SHP77 treated with DMSO at 0.1 percent for 48 hours (cell line): ENCODE results near the gene IKBKE.
"Not testable (repeated sequence)": the region's sequence is repeated elsewhere in the genome, so short reads cannot be mapped to it uniquely, and the experiment has no call there.

Source experiments
- DNase-seq: peaks from one replicate; lab custom pipeline; 2025; lab: John Stamatoyannopoulos, UW

The IKBKE gene

DNA sequence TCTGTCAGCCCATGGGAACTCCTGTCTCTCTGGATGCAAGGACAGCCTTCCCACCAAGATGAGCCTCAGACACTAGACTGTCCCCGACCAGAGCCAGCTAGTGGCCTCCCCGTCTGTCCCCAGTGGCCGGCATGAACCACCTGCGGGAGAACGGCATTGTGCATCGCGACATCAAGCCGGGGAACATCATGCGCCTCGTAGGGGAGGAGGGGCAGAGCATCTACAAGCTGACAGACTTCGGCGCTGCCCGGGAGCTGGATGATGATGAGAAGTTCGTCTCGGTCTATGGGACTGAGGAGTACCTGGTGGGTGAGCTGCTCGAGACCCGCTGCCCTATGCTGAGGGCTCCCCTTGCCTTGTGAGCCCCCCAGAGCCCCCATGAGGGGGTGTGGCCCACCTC lies 5.8 kb downstream of the IKBKE start:
- DNase-seq: no peak

DNA sequence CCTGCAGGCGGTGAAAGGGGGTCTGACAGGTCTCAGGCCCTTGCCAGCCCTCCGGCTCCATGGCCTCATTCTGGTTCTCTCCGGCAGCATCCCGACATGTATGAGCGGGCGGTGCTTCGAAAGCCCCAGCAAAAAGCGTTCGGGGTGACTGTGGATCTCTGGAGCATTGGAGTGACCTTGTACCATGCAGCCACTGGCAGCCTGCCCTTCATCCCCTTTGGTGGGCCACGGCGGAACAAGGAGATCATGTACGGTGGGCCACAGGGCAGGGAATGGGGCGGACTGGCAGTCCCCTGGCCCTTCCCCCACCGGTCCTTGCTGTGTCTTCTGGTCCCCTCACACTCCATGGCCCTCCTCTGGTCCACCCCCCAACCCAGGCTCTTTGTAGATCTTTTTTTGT lies 6.3 kb downstream of the IKBKE start:
- DNase-seq: no peak

DNA sequence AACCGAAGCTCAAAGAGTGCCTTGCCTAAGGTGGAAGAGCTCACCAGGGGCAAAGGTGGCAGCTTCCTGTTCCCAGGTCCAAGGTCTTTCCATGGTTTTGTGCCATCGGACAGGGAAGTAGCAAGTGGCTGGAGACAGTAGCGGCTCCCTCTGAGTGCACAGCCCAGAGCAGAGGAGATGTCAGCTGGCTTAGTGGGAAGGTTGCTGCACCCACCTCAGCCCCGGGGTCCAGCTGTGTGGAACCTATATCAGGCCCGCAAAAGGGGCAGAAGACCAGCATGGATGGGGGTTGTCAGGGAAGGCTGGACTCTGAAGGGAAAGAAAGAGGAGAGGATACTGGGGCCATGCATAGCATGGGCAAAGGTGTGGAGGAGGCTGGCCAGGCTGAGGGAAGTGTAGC lies 6.8 kb downstream of the IKBKE start:
- DNase-seq: no peak

- no peak for DNase-seq
These were observed 7.5 kb downstream of the IKBKE start for GRCh38 chr1:206477581-206478380.

DNA sequence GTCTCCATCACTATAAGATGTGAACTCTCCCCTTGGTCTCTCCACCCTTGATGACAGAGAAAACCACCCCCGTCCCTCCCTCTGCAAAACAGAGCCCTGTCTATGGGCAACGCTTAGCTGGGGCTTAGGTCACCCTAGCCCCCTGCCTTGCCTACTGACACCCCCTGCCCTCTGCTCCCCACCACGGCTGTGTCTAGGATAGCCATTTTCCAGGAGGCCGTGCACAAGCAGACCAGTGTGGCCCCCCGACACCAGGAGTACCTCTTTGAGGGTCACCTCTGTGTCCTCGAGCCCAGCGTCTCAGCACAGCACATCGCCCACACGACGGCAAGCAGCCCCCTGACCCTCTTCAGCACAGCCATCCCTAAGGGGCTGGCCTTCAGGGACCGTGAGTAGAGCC lies 8.5 kb downstream of the IKBKE start:
- no peak for DNase-seq

GRCh38 chr1:206479183-206480125 lies 9.2 kb downstream of the IKBKE start:
- peak; percentile 29 for DNase-seq

DNA sequence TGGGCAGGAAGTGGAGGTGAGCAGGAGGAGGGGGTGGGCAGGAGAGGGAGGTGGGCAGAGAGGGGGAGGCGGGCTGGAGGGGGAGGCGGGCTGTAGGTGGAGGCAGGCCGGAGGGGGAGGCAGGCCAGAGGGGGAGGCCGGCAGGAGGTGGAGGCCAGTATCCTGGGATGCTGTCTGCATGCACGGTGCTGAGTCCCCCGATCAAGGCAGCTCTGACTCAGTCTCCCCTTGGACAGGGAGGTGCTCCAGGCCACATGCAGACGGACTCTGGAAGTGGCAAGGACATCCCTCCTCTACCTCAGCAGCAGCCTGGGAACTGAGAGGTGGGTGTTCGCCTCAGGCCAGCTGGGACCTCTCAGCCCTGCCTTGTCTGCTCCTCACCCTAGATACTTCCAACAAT lies 9.9 kb downstream of the IKBKE start:
- DNase-seq: no peak

DNA sequence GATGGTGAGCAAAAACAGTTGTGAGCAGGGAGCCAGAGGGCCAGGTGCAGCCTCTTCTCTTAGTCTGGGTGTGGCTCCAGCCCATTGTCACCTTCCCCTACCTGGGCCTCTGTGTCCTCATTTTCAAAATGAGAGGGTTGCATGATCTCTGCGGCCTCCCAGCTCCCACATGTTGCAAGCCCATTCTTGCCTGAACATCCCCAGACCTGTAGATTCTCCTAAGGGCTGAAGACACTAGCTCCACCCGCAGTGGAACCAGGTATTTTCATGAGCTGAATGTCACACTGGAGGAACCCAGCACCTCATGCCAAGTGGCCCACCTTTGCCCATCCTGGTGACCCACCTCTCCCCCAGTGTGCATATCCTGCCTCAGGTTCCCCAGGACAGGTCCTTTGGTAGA lies 12.3 kb downstream of the IKBKE start:
- no peak for DNase-seq

DNA sequence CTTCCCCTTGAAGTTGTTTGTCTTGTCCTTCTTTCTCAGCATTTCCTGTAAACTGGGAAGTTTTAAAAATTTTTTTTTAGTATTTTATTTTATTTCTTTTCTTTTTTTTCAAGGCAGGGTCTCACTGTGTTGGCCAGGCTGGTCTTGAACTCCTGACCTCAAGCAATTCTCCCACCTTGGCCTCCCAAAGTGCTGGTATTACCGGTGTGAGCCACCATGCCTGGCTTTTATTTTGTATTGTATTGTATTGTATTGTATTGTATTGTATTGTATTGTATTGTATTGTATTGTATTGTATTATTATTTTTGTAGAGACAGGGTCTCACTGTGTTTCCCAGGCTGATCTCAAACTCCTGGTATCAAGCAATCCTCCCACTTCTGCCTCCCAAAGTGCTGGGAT lies 13.6 kb downstream of the IKBKE start:
- not testable (repeated sequence) for DNase-seq

DNA sequence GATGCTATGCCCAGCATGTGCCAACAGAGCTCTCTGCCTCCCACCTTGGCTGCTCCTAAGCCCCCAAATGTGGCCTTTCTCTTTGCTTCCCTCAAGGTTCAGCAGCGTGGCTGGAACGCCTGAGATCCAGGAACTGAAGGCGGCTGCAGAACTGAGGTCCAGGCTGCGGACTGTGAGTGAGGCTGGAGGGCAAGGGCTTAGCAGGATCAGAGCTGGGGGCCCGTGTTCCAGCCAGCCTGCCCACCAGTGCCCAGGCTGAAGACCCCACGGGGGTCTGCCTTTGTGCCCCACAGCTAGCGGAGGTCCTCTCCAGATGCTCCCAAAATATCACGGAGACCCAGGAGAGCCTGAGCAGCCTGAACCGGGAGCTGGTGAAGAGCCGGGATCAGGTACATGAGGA lies 14.6 kb downstream of the IKBKE start:
- DNase-seq: no peak

DNA sequence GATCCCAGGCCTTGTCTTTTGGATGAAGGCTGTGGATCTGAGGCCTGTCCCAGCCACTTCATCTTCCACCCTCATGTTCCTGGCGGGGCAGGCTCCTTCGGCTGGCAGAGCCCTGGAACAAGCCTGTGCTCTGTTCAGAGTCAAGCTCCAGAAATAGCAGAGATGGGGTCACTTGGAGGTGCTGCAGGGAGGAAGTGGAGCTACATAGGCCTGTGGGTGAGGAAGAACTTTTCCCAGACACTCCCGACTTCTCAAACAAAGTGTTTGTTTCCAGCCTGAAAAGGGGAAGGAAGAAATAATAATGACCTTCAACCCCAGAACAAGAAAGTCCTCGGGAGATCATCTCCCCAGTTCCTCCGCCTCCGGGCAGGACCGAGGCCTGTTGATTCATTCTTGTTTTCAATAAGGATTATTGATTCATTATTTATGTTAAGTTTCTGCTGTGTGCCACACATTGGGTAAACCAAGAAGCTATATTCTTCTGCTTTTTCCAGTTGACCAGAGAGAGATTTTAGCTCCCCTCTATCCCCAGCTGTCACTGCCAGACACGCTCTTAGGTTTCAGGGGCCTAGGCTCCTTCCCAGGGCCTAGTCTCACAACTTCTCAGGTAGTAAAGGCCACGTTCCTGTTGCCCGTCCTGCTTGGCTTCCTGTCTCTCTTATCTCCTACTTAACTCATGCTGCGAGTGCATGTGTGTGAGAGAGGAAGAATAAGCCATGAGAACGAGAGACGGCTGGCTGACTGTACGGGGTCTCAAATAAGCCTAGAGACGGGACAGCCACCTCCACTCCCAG lies 16.9 kb downstream of the IKBKE start:
- DNase-seq: no peak

DNA sequence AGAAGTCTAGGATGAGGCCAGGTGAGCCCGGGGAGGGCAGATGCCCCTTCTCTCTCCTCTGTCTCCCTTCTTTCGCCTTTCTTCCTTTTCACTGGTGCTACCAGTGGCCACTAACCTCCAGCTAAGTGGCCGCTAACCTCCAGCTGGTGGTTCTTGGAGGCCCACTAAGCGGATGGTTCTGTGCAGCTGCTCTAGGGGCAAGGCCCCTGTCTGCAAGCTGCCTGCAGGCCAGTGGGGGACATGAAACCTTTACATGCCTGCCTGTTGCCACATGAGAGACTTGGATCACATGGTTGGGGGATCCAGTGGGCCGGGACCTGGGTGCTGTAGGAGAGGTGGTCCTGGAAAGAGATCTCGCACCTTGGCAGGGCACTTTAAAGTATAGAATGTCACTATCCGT lies 17.7 kb downstream of the IKBKE start:
- DNase-seq: no peak

GRCh38 chr1:206488466-206488865 lies 18.2 kb downstream of the IKBKE start:
- no peak for DNase-seq

GRCh38 chr1:206489980-206490770 lies 19.9 kb downstream of the IKBKE start:
- peak; percentile 50 for DNase-seq

DNA sequence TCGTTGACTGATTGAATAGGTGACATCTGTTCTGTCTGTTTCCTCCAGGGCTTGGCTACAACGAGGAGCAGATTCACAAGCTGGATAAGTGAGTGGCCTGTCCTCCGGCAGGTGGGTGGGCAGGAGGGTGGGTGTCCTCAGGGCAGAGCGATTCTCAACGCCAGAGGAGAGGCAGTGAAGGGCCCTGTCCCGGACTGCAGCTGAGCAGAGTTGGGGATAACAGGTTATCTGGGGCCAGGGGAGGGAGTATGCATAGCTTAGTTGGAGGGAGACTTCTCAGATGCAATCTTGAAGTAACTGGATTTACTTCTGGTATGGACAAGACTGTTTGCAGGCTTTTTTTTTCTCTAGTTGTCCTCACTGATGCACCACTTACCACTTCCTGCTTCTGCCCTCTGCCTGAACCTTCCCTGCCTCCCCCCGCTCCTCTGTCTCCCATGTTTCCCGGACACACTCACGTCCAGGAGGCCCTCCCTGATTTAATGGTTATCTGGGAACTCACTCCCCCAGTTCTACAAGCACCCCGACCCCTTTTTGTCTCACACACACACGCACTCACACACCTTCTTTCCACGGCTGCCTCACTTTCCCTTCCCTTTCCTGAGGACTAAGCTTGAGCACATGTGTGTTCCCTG lies 20.6 kb downstream of the IKBKE start:
- no peak for DNase-seq

GRCh38 chr1:206491616-206492015 lies 21.3 kb downstream of the IKBKE start:
- no peak for DNase-seq

GRCh38 chr1:206492589-206492988 lies 22.3 kb downstream of the IKBKE start:
- DNase-seq: no peak

GRCh38 chr1:206493279-206493678 lies 23.0 kb downstream of the IKBKE start:
- no peak for DNase-seq

DNA sequence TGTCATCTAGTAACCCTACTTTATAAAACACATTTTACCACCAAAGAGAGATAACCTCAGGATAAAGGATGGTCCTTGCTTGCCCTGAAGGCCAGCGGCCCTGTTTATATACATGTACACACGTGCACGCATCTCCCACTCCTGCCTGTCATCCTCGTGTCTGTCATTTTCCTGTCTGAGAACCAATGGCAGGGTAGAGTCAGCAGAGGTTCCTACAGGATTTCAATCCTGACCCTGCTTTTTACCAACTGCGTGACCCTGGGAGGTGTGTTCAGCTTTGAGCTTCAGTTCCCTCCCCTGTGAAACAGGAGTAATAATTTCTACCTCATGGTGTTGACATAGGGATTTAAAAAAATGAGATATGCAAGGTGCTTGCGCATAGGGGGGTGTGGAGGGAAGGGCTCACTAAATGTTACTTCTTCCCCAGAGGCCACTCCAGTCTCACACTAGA lies 24.8 kb downstream of the IKBKE start:
- DNase-seq: no peak

- DNase-seq: no peak
These were observed 25.3 kb downstream of the IKBKE start for GRCh38 chr1:206495493-206496046.
